ENCODE data around the gene WDR45B.

DNA sequence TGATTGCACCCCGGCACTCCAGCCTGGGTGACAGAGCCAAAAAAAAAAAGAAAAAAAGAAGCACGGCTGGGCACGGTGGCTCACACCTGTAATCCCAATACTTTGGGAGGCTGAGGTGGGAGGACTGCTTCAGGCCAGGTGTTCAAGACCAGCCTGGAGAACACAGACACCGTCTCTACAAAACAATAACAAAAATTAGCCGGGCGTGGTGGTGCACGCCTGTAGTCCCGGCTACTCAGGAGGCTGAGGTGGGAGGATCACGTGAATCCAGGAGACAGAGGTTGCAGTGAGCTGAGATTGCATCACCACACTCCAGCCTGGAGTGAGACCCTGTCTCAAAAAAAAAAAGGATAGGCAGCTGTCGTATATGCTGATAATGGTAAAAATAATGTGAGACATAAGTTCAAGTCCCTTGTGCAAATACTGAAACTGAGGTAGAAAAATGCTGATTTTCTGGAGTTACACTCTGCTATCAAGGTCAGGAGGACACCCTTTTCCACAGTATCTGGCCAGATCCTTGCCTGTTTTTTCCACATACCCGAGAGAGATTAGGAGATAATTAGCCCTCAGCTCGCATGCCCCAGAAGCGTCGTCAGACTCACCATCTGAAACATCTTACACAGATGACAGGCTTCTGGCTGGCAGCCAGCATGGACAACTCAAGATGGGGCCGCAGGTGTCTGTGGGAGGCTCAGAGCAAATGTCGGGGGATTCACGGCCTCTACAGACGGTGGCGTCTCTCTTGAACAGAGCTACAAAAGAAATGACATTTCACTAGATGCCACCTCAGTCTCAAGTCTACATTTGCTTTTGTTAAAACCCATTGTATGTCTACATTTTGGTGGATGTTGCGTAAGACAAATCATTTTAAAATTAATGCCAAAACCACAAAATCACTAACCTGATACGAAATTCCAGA, 36.8 kb downstream of the WDR45B start:
- TF ChIP-seq, protein P1, sequence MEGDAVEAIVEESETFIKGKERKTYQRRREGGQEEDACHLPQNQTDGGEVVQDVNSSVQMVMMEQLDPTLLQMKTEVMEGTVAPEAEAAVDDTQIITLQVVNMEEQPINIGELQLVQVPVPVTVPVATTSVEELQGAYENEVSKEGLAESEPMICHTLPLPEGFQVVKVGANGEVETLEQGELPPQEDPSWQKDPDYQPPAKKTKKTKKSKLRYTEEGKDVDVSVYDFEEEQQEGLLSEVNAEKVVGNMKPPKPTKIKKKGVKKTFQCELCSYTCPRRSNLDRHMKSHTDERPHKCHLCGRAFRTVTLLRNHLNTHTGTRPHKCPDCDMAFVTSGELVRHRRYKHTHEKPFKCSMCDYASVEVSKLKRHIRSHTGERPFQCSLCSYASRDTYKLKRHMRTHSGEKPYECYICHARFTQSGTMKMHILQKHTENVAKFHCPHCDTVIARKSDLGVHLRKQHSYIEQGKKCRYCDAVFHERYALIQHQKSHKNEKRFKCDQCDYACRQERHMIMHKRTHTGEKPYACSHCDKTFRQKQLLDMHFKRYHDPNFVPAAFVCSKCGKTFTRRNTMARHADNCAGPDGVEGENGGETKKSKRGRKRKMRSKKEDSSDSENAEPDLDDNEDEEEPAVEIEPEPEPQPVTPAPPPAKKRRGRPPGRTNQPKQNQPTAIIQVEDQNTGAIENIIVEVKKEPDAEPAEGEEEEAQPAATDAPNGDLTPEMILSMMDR (IDR thresholded peaks at IDR 0.05) = no peak
- TF ChIP-seq POLR2AphosphoS5 (IDR thresholded peaks at IDR 0.05) = no peak
- no peak for TF ChIP-seq POLR2A (IDR thresholded peaks at IDR 0.05)

All from prostate gland (tissue), 2 donors.